LNCAP (cell line): ENCODE measurements around the gene ATP6V0A4.

Experiments
- CTCF ChIP-seq: fragments of 450-650 bp; IDR thresholded peaks from 2 replicates; pipeline ENCODE4 v1.5.1; 2017; ENCODE audit warnings: mild to moderate bottlenecking

Gene ATP6V0A4

GRCh38 chr7:138667535-138668228 is 130.3 kb downstream of the ATP6V0A4 start:
- no peak for TF ChIP-seq CTCF

GRCh38 chr7:138666385-138666784 is 131.6 kb downstream of the ATP6V0A4 start:
- no peak for TF ChIP-seq CTCF

GRCh38 chr7:138665669-138666140 is 132.3 kb downstream of the ATP6V0A4 start:
- no peak for TF ChIP-seq CTCF

GRCh38 chr7:138665249-138665648 is 132.7 kb downstream of the ATP6V0A4 start:
- TF ChIP-seq CTCF, result no peak

- TF ChIP-seq CTCF, result no peak
Observed at GRCh38 chr7:138663725-138664710, 134.0 kb downstream of the ATP6V0A4 start.

- no peak for TF ChIP-seq CTCF
Observed at GRCh38 chr7:138662991-138663320, 135.0 kb downstream of the ATP6V0A4 start.

GRCh38 chr7:138662076-138662990 is 135.7 kb downstream of the ATP6V0A4 start:
- no peak for TF ChIP-seq CTCF
